Memory B cell (primary cell): Measurements from ENCODE around the gene CCR3.

Experiments
- ATAC-seq: fragments of 150-1000 bp; cut with Tn5 transposase; 2 replicates; pipeline ENCODE4 v1.10.0; 2021; ENCODE audit warnings: low read depth, mild to moderate bottlenecking, moderate library complexity
- DNase-seq, 2 donors: peaks; one replicate each; pipeline ENCODE4 v3.0.0; 2022; ENCODE audit warnings: low spot score in 2 of 2
- H3K27ac Mint-ChIP-seq: one replicate; pipeline ENCODE4 v1.8.0; 2022; ENCODE audit warnings: mild to moderate bottlenecking, moderate library complexity, mixed read lengths
- H3K27me3 Mint-ChIP-seq: one replicate; pipeline ENCODE4 v1.8.0; 2022; ENCODE audit warnings: mixed read lengths
- H3K36me3 Mint-ChIP-seq: one replicate; pipeline ENCODE4 v1.8.0; 2022; ENCODE audit warnings: mild to moderate bottlenecking, mixed read lengths
- H3K4me1 Mint-ChIP-seq: one replicate; pipeline ENCODE4 v1.8.0; 2022; ENCODE audit warnings: mixed read lengths
- H3K4me3 Mint-ChIP-seq: one replicate; pipeline ENCODE4 v1.8.0; 2022; ENCODE audit warnings: mild to moderate bottlenecking, moderate library complexity, mixed read lengths
- H3K9me3 Mint-ChIP-seq: one replicate; pipeline ENCODE4 v1.8.0; 2022; ENCODE audit warnings: mixed read lengths

The CCR3 gene

GRCh38 chr3:46235425-46235824 is 6.8 kb upstream of the CCR3 start:
- H3K4me3 Mint-ChIP-seq: no peak overlapping the region
- no peak overlapping the region for H3K27ac Mint-ChIP-seq
- no peaks in the 10 kb centered on the region for H3K36me3 Mint-ChIP-seq
- ATAC-seq: no peak
- no peaks in the 10 kb centered on the region for H3K27me3 Mint-ChIP-seq
- peaks cover 3% of the 10 kb centered on the region for H3K4me1 Mint-ChIP-seq
- no peak for DNase-seq
- H3K9me3 Mint-ChIP-seq: no peaks in the 10 kb centered on the region

- H3K27me3 Mint-ChIP-seq: no peaks in the 10 kb centered on the region
- no peaks in the 10 kb centered on the region for H3K36me3 Mint-ChIP-seq
- DNase-seq (no peak), ATAC-seq (no peak)
- H3K9me3 Mint-ChIP-seq: no peaks in the 10 kb centered on the region
- H3K4me3 Mint-ChIP-seq: no peak overlapping the region
- no peak overlapping the region for H3K27ac Mint-ChIP-seq
- H3K4me1 Mint-ChIP-seq: peaks cover 6% of the 10 kb centered on the region
Measured at GRCh38 chr3:46236294-46237054, 5.8 kb upstream of the CCR3 start.

GRCh38 chr3:46238386-46238785 is 3.9 kb upstream of the CCR3 start:
- DNase-seq (no peak), ATAC-seq (no peak)
- Mint-ChIP-seq H3K27ac (no peak overlapping the region), H3K27me3 (no peaks in the 10 kb centered on the region), H3K4me3 (no peak overlapping the region), H3K9me3 (no peaks in the 10 kb centered on the region), H3K36me3 (no peaks in the 10 kb centered on the region), H3K4me1 (peaks cover 13% of the 10 kb centered on the region)

GRCh38 chr3:46239301-46239938 is 2.8 kb upstream of the CCR3 start:
- Mint-ChIP-seq H3K27ac (no peak overlapping the region), H3K4me3 (no peak overlapping the region), H3K4me1 (peaks cover 13% of the 10 kb centered on the region), H3K36me3 (no peaks in the 10 kb centered on the region), H3K9me3 (no peaks in the 10 kb centered on the region), H3K27me3 (no peaks in the 10 kb centered on the region)
- DNase-seq (no peak), ATAC-seq (no peak)

GRCh38 chr3:46239952-46240351 is 2.3 kb upstream of the CCR3 start:
- H3K36me3 Mint-ChIP-seq: no peaks in the 10 kb centered on the region
- no peak overlapping the region for H3K27ac Mint-ChIP-seq
- no peaks in the 10 kb centered on the region for H3K27me3 Mint-ChIP-seq
- peaks cover 13% of the 10 kb centered on the region for H3K4me1 Mint-ChIP-seq
- H3K4me3 Mint-ChIP-seq: no peak overlapping the region
- DNase-seq (no peak), ATAC-seq (no peak)
- no peaks in the 10 kb centered on the region for H3K9me3 Mint-ChIP-seq

DNA sequence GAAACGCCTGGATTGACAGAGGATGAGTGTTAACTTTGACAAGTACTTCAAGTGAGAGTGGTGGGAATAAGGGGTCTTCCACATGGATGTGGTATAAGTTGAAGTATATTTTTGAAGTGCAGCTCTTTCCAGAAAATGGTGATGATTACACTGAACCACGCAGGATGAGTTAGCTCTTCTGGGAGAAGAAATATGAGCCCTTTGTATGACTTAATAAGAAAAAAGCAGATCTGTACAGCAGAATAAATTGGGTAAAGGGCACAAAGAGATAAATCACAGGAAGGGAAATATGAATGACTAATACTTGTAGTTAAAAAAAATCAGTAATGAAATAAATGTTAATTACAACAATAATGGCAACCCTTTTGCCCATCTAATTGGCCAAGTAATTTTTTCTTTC is 1.3 kb downstream of the CCR3 start:
- H3K4me1 Mint-ChIP-seq: peaks cover 10% of the 10 kb centered on the region
- no peak overlapping the region for H3K4me3 Mint-ChIP-seq
- ATAC-seq: no peak

DNA sequence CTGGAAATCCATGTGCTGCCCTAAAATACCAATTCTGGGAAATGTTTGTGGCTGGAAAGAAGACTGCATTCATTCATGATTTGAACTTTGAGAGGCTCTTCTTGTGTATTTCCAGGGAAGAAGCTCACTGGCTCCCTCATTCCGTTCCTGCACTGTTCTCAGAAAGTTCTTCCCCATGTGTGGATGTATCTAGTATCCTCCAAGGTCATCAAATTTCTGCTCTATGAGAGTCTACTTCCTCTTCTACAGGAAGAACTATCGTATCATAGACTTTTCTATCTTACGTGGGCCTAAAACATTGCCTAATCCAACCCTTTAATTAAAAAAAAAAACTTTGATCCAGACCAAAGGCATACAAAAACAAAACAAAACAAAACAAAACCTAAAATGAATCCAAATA is 2.9 kb downstream of the CCR3 start:
- H3K36me3 Mint-ChIP-seq: no peaks in the 10 kb centered on the region

More for the DNA sequence above, 1.3 kb downstream of the CCR3 start:
- Mint-ChIP-seq H3K36me3 (no peaks in the 10 kb centered on the region), H3K27me3 (no peaks in the 10 kb centered on the region), H3K9me3 (no peaks in the 10 kb centered on the region), H3K27ac (no peak overlapping the region)
- no peak for DNase-seq

DNA sequence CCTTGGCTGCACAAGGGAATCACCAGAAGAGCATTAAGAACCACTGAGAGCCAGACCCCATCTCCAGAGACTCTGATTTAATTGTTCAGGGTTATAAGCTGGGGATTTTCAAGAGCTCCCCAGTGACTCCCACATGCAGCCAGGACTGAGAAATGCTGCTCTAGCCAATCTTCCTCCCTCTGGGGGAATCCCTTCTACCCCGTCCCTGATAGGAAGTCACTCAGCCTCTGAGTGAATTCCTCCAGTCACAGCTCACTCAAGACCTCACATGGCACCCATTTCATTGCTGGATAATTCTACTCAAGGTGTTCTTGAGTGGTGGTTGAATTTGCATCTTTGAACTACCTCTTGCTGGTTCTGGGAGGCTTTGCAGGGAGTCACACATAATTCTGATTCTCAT is 10.7 kb downstream of the CCR3 start:
- Mint-ChIP-seq H3K27me3 (peaks cover 6% of the 10 kb centered on the region), H3K36me3 (no peaks in the 10 kb centered on the region), H3K27ac (no peak overlapping the region), H3K4me3 (no peak overlapping the region), H3K9me3 (no peaks in the 10 kb centered on the region), H3K4me1 (peaks cover 4% of the 10 kb centered on the region)
- ATAC-seq (peak; percentile 17), DNase-seq (no peak)

More for the DNA sequence above, 2.9 kb downstream of the CCR3 start:
- H3K27me3 Mint-ChIP-seq: peaks cover 2% of the 10 kb centered on the region
- no peak overlapping the region for H3K27ac Mint-ChIP-seq
- no peak overlapping the region for H3K4me3 Mint-ChIP-seq
- peaks cover 12% of the 10 kb centered on the region for H3K4me1 Mint-ChIP-seq
- no peak for DNase-seq
- H3K9me3 Mint-ChIP-seq: no peaks in the 10 kb centered on the region
- ATAC-seq: no peak

- Mint-ChIP-seq H3K4me3 (no peak overlapping the region), H3K27me3 (no peaks in the 10 kb centered on the region), H3K36me3 (peaks cover 6% of the 10 kb centered on the region), H3K27ac (no peak overlapping the region), H3K4me1 (no peaks in the 10 kb centered on the region), H3K9me3 (peaks cover 9% of the 10 kb centered on the region)
- no peak for DNase-seq
- no peak for ATAC-seq
Measured at GRCh38 chr3:46258525-46258924, 16.3 kb downstream of the CCR3 start.

- Mint-ChIP-seq H3K27me3 (no peaks in the 10 kb centered on the region), H3K9me3 (peaks cover 9% of the 10 kb centered on the region), H3K36me3 (peaks cover 6% of the 10 kb centered on the region), H3K4me3 (no peak overlapping the region), H3K27ac (no peak overlapping the region), H3K4me1 (no peaks in the 10 kb centered on the region)
- DNase-seq (no peak), ATAC-seq (no peak)
Measured at GRCh38 chr3:46261926-46262594, 19.8 kb downstream of the CCR3 start.

DNA sequence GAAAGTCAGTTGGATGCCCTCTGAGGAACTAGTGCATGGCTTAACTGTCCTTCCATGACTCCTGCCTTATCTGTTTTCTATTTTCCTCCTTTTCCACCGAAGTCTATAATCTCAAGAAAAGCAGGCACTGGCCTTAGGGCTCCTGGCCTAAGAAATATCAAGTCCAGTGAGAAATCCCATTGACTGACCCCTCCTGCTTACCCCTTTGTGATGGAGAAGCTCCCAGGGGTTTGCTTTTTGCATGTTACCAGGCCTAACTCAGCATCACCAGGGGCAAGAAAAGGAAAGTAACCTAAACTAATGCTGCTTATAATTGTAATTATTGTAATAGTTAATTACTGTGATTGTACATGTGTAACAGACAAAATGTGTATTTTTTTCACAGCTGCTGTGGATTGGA is 21.7 kb downstream of the CCR3 start:
- no peak for DNase-seq
- Mint-ChIP-seq H3K27ac (no peak overlapping the region), H3K4me3 (no peak overlapping the region), H3K9me3 (peaks cover 9% of the 10 kb centered on the region), H3K27me3 (peaks cover 6% of the 10 kb centered on the region), H3K36me3 (peaks cover 8% of the 10 kb centered on the region), H3K4me1 (peaks cover 5% of the 10 kb centered on the region)
- no peak for ATAC-seq

DNA sequence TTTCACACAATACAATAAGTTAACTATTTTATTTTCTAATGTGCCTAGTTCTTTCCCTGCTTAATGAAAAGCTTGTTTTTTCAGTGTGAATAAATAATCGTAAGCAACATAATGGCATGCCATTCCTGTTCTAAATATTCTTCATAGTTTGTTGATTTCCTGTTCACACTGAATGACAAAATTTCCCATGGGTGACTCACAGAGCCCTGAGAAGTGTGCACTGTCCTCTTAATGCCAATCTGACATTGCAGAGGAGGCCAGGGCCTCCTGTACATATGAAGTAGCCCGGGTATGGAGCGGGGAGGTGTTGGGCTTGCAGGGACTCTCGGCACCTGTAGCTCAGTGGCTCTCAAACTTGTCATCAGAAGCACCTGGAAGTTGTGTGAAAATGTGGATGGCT is 24.3 kb downstream of the CCR3 start:
- Mint-ChIP-seq H3K36me3 (peaks cover 1% of the 10 kb centered on the region), H3K27me3 (peaks cover 9% of the 10 kb centered on the region), H3K4me3 (no peak overlapping the region), H3K4me1 (peaks cover 9% of the 10 kb centered on the region), H3K9me3 (no peaks in the 10 kb centered on the region), H3K27ac (no peak overlapping the region)
- no peak for ATAC-seq
- no peak for DNase-seq

DNA sequence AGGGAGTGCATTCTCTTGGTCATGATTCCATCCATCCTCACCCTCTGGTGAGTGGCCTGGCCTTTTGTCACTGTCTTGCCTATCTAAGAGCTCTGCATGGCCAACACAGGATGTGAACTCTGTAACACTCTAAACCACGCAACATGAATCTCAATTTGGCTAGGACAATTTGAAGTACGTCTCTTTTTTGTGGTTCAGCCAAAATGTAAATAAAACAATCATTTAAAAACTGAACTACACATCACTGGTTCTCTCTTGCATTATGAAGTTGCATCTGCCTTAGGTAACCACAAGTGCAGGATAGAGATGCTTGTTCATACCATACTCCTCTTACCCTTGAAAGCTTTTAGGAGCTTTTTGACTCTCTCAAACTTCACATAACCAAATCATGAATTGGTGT is 27.3 kb downstream of the CCR3 start:
- no peak overlapping the region for H3K27ac Mint-ChIP-seq
- no peak overlapping the region for H3K4me3 Mint-ChIP-seq
- DNase-seq (no peak), ATAC-seq (no peak)
- peaks cover 9% of the 10 kb centered on the region for H3K27me3 Mint-ChIP-seq
- peaks cover 13% of the 10 kb centered on the region for H3K4me1 Mint-ChIP-seq
- peaks cover 1% of the 10 kb centered on the region for H3K36me3 Mint-ChIP-seq
- no peaks in the 10 kb centered on the region for H3K9me3 Mint-ChIP-seq

- DNase-seq (no peak), ATAC-seq (no peak)
- H3K27ac Mint-ChIP-seq: no peak overlapping the region
- no peaks in the 10 kb centered on the region for H3K9me3 Mint-ChIP-seq
- peaks cover 1% of the 10 kb centered on the region for H3K36me3 Mint-ChIP-seq
- no peak overlapping the region for H3K4me3 Mint-ChIP-seq
- peaks cover 13% of the 10 kb centered on the region for H3K4me1 Mint-ChIP-seq
- H3K27me3 Mint-ChIP-seq: peaks cover 9% of the 10 kb centered on the region
Measured at GRCh38 chr3:46270474-46270873, 28.2 kb downstream of the CCR3 start.
